Measurements from ENCODE around the gene PPP2R5A.

- TF ChIP-seq CTCF (conservative IDR thresholded peaks at IDR 0.05; ENCODE audit: low read length) (no peak), EZH2phosphoT487 (IDR thresholded peaks at IDR 0.05; ENCODE audit: borderline replicate concordance, low read depth, low read length) (no peak)
Observed at GRCh38 chr1:212256369-212256768, 28.8 kb upstream of the PPP2R5A start.
